ENCODE measurements around the gene CFAP92.

The CFAP92 gene

GRCh38 chr3:128879991-128880390, 113.9 kb downstream of the CFAP92 start:
- DNase-seq (ENCODE audit: low spot score), result no peak
- TF ChIP-seq CTCF (IDR thresholded peaks at IDR 0.05; ENCODE audit: extremely low read depth, missing control alignments), result no peak

- TF ChIP-seq CTCF (IDR thresholded peaks at IDR 0.05; ENCODE audit: extremely low read depth, missing control alignments), result no peak
These were observed 114.5 kb downstream of the CFAP92 start, which contains the start of gene ACAD9 for GRCh38 chr3:128879125-128879969. ACAD9 (plus strand) TSS chr3:128879620; CDS start chr3:128879692, 72 bp downstream.

GRCh38 chr3:128878556-128879124, 115.2 kb downstream of the CFAP92 start:
- DNase-seq (ENCODE audit: low spot score), result peak; percentile 20
- no peak for TF ChIP-seq CTCF (IDR thresholded peaks at IDR 0.05; ENCODE audit: extremely low read depth, missing control alignments)

More at GRCh38 chr3:128879125-128879969, 114.5 kb downstream of the CFAP92 start, which contains the start of gene ACAD9:
- peak; percentile 98 for DNase-seq (ENCODE audit: low spot score)

- TF ChIP-seq CTCF (IDR thresholded peaks at IDR 0.05; ENCODE audit: extremely low read depth, missing control alignments), result no peak
- no peak for DNase-seq (ENCODE audit: low spot score)
These were observed 115.8 kb downstream of the CFAP92 start for GRCh38 chr3:128878011-128878457.

GRCh38 chr3:128875556-128876120, 118.2 kb downstream of the CFAP92 start:
- TF ChIP-seq CTCF (IDR thresholded peaks at IDR 0.05; ENCODE audit: extremely low read depth, missing control alignments), result peak; percentile 71
- DNase-seq (ENCODE audit: low spot score), result peak; percentile 41

- no peak for DNase-seq (ENCODE audit: low spot score)
- TF ChIP-seq CTCF (IDR thresholded peaks at IDR 0.05; ENCODE audit: extremely low read depth, missing control alignments), result no peak
These were observed 119.2 kb downstream of the CFAP92 start for GRCh38 chr3:128874481-128875180.
